Femur (tissue), 1 donor: ENCODE data around the gene GTPBP4.

Experiments used
- DNase-seq: peaks from one replicate; pipeline ENCODE4 v3.0.0-alpha.2; 2017

The GTPBP4 gene

GRCh38 chr10:987870-988666 is at the start of gene GTPBP4:
GTPBP4 (plus strand) TSS chr10:988434; CDS start chr10:988480, 46 bp downstream.
- peak; percentile 99 for DNase-seq

DNA sequence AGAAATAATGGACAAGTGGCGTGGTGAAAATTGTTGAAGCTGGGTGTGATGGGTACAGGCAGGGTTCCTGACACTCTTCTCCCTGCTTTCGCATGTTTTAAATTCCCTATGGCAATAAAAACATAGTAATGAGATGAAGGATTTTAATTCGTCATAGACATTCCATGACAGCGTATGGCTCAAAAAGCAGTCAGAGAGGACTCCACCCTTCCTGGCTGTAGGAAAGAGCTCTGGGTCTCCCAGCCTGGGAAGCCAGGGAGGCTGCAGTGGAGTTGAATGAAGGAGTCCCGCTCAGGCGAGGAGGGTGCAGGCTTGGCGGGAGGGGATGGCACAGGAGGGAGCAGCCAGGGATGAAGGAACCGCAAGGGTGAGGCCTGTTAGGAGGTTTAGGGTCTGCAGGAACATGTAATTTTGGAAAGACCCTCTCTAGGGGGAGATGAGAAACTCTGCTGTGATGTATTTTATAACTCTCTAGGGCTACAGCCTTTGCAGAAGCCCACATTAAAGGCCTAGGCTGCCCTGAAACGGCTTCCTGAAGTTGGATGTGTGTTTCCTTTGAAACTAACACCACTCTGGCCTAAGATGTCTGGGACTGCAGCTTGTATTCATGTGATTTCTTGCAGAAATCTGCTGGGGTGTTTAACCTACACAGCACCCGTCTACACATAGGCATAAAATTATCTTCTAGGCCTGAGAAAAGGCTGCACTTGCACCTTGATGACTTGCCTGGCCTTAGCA is 49.1 kb upstream of the GTPBP4 start:
- no peak for DNase-seq

GRCh38 chr10:943334-944033 is 44.8 kb upstream of the GTPBP4 start:
- no peak for DNase-seq

- peak; percentile 56 for DNase-seq
Observed at GRCh38 chr10:944034-944831, 44.0 kb upstream of the GTPBP4 start.

DNA sequence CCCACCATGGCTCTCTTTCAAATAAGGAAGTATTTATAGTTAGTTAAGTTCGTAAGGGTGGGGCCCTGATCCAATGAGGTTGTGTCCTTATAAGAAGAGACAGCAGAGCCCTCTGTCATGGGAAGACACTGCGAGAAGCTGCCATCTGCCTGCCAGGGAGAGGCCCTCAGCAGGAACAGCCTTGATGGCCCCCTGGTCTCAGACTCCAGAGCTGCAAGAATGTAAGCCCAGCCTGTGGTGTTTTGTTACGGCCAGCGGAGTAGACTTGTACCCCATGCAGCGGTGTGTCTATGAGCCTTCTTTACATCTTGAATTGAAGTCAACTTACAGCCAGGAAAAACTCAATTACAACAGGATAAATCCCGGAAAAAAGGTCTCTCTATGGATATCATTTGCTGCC is 42.5 kb upstream of the GTPBP4 start:
- DNase-seq = no peak

- no peak for DNase-seq
Observed at GRCh38 chr10:947051-947450, 41.2 kb upstream of the GTPBP4 start.

DNA sequence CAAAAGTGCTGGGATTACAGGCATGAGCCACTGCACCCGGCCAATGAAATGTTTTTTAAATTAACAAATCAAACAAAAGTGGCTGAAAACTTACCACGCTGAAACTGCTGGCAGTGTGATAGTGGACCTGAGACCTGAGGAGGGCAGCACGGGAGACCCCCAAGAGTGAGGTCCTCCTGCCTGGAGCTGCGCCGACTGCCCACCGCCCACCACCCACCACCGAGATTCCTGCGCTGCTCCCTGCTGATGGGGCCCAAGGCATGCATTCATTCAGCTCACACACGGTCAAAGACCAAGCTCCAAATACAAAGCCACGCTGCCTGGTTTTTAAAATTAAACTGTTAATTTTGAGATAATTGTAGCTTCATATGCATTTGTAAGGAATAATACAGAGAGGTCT is 40.4 kb upstream of the GTPBP4 start:
- no peak for DNase-seq

- DNase-seq = no peak
Observed at GRCh38 chr10:948347-948746, 39.9 kb upstream of the GTPBP4 start.

DNA sequence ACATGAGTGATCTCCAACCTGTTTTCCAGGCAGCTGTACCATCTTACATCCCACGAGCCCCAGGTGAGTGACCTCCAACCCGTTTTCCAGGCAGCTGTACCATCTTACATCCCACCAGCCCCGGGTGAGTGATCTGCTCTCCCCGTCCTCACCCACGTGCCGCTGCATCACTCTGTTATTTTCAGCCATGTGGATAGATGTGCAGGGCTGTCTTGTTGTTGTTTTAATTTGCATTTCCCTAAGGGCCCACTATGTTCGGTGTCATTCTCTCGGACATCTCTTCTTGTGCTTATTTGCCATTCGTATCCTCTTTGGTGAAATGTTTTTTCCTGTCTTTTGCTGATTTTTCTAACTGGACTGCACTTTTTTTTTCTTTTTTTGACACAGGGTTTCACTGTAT is 38.8 kb upstream of the GTPBP4 start:
- no peak for DNase-seq

- DNase-seq = no peak
Observed at GRCh38 chr10:953836-954235, 34.4 kb upstream of the GTPBP4 start.

DNA sequence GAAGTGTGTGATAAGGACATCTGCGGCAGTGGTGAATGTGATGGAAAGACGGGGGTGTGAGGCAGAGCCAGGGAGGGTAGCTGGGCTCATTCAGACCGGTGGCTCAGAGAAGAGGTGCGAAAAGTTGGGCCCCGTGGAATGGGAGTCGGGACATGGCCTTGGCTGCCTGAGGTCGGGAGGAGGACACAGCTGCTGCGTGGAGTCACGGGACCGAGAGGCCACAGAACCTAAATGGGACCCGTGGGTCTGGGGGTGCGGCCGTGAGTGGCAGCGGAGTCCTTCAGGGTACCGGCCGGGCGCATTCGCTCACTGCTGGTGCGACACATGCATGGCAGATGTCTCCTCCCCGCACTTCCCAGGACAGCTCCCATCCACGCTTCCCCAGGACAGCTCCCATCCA is 33.8 kb upstream of the GTPBP4 start:
- DNase-seq = no peak

DNA sequence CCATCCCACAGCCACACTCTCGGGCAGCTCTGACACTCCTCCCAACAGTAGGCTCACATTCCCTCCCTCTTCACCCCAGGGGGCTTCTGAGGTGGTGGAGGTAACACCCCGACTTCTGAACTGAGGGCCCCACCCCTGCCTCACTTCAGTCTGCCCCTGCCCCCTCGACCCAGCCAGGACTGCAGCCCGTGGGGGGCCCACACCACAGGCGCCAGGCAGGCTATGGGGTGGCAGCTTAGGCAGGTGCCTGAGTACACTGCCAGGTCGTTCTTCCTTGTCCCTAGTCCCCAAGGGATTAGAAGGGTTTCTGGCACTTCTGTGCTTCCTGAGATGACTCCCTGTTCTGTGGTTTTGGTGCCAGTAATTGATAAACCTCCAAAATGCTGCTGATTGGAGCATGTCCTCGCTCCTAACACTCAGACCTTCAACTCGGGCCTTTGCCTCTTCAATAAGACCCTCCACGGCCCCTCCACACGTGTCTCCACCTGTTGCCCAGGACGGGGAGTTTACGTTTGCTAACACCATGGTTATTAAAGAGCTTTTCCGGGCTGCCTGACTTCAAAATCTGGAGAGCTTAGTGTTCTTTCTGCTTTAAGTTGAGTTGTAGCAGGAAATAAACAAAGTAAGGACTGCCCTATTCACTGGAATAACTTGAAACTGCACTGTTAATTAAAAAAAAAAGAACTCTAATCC is 33.0 kb upstream of the GTPBP4 start:
- DNase-seq = no peak

GRCh38 chr10:955820-956217 is 32.4 kb upstream of the GTPBP4 start:
- DNase-seq = no peak

- DNase-seq = no peak
Observed at GRCh38 chr10:958106-958505, 30.1 kb upstream of the GTPBP4 start.

- no peak for DNase-seq
Observed at GRCh38 chr10:958856-959255, 29.4 kb upstream of the GTPBP4 start.

DNA sequence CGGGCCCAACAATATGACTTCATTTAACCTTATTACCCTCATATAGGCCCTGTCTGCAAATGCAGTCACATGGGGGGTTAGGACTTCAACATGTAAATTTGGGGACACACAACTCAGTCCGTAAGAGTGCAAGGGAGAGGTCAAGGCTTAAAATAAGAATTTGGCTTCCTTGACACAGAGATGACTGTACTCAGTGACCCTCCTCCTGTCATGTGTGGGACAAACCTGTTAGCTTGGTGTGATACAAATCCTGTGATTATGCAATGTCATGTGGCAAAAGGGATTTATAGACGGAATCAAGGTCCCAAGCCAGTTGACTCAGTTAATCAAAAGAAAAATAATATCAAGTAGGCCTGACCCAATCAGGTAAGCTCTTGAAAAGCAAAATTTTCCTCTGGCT is 25.9 kb upstream of the GTPBP4 start:
- no peak for DNase-seq

GRCh38 chr10:963186-963585 is 25.0 kb upstream of the GTPBP4 start:
- DNase-seq = no peak

DNA sequence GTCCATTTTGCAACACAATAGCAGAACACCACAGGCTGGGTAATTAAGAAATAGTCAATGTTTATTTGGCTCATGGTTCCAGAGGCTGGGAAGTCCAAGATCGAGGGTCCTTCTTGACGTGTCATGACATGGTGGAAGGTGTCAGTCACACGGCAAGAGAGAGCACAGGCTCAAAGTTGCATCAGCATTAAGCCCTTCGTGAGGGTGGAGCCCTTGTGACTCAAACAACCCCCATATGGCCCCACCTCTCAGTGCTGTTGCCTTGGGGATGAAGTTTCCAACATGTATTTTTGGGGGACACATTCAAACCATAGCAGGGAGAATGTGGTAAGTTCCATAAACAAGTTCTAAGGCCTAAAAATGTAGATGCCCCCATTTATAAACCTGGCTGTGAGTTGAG is 24.6 kb upstream of the GTPBP4 start:
- DNase-seq = no peak

- no peak for DNase-seq
Observed at GRCh38 chr10:964321-964987, 23.8 kb upstream of the GTPBP4 start.

DNA sequence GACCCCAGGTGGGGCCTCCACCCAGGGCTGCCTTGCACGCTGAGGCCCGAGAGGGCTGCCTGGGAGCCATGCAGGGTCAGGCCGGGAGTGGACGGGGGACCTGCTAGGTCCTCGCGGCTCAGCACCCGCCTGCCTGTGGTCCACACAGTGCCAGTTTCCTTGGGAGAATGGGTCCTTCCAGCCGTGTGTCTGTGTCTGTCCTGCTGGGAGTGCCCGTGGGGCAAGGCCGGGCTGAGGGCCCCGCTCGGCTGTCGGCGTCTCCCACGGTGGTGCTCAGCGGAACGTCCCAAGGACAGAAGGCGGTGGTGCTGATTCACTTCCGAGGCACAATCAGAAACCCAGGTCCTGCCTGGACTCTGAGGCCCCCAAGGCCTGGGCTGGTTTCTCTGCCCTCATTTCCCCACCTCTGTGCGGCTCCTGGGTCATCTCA is 23.2 kb upstream of the GTPBP4 start:
- DNase-seq = no peak

DNA sequence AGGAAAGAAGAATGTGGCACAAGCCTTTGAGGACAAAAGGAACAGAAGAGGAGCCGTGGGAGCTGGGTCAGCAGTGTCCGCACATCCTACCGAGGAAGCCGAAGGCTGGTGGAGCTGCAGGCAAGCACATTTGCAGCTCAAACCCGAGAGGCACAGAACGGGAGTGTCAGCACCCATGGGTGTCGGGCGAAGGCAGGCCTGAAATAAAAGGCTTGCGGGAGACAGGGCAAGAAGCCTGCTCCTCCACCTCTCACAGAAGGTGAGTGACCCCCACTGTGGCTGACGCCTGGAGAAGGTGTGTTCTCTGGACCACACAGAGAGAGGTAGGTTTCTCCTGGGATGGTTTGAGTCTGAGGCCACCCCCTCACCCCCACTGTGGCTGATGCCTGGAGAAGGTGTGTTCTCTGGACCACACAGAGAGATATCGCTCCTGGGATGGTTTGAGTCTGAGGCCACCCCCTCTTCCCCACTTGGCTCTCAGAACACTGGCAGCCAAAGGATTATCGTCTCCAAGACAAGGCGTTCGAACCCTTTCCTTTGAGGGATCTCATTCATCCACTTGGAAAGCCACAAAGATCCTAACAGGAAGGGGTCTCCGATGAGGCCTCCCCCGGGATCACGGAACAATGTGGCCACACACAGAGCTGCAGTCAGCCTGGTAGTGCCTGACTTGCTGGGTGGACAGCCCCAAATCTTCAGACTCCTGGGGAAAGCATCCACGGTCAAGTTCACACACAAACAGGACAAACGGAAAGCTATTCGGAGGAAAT is 21.6 kb upstream of the GTPBP4 start:
- DNase-seq = no peak
